T-helper 17 cell (primary cell): ENCODE data around the gene MTHFS. TPM values are rescaled to one million over a fixed set of nuclear protein-coding genes. Genes with fewer than 3 reads are reported as not detected.

Experiments used
- ATAC-seq: fragments of 150-1000 bp; cut with Tn5 transposase; 2 replicates; pipeline ENCODE4 v1.10.0; 2021; ENCODE audit warnings: mild to moderate bottlenecking, moderate library complexity
- DNase-seq, 3 donors: peaks; one replicate each; pipeline versions ENCODE4 v3.0.0 to v3.0.0-alpha.2; 2020 to 2021
- H3K9me3 ChIP-seq: one replicate; pipeline ENCODE4 v1.7.0; 2013; ENCODE audit warnings: low read length, mild to moderate bottlenecking; ENCODE audit not compliant: control insufficient read depth, poor library complexity, severe bottlenecking
- H3K27ac Mint-ChIP-seq: one replicate; pipeline ENCODE4 v1.8.0; 2022; ENCODE audit warnings: mild to moderate bottlenecking, moderate library complexity, mixed read lengths
- H3K27me3 Mint-ChIP-seq: one replicate; pipeline ENCODE4 v1.8.0; 2022; ENCODE audit warnings: mixed read lengths
- H3K36me3 Mint-ChIP-seq: one replicate; pipeline ENCODE4 v1.8.0; 2022; ENCODE audit warnings: low read depth, mixed read lengths
- H3K4me1 Mint-ChIP-seq: one replicate; pipeline ENCODE4 v1.8.0; 2022; ENCODE audit warnings: mild to moderate bottlenecking, mixed read lengths
- H3K4me3 Mint-ChIP-seq: one replicate; pipeline ENCODE4 v1.8.0; 2022; ENCODE audit warnings: mild to moderate bottlenecking, moderate library complexity, mixed read lengths
- total RNA-seq, 4 donors: library from RNA in 2 of 4; stranded (reverse) in 2 of 4; gene quantifications; one replicate each; pipeline ENCODE4 v1.2.3 and lab custom pipeline; 2022 to 2026

Gene MTHFS
- total RNA-seq, 2 donors from 2014 or later = 14.3 to 17.1 TPM

DNA sequence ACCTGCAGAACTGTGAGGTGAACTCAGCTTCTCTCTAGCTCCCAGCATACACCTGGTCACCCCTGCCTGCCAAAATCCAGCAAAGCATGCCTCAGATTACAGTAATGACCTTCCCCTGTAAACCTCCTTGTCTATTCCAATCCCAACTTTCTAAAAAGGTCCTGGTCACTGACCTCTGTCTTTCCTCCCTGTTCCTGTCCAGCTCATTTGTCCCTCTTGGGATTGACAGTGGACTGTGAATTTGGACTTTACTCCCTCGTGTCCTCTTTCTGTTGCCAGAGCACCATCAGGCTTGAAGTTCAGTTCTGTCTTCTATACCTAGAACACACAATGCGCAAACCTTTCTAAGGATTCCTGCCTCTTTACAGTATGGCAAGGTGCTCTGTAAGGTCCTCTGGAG, 50.3 kb downstream of the MTHFS start:
- H3K4me3 Mint-ChIP-seq = no peak overlapping the region
- H3K27ac Mint-ChIP-seq = peak overlapping the region; percentile 70
- H3K27me3 Mint-ChIP-seq = no peaks in the 10 kb centered on the region
- H3K9me3 ChIP-seq = no peaks in the 10 kb centered on the region
- no peak for DNase-seq
- ATAC-seq = no peak
- peaks cover 40% of the 10 kb centered on the region for H3K4me1 Mint-ChIP-seq
- H3K36me3 Mint-ChIP-seq = peaks cover 27% of the 10 kb centered on the region

- Mint-ChIP-seq H3K27ac (no peak overlapping the region), H3K27me3 (no peaks in the 10 kb centered on the region), H3K4me3 (no peak overlapping the region), H3K36me3 (peaks cover 21% of the 10 kb centered on the region), H3K4me1 (peaks cover 26% of the 10 kb centered on the region)
- H3K9me3 ChIP-seq = no peaks in the 10 kb centered on the region
- DNase-seq (no peak), ATAC-seq (no peak)
Observed at GRCh38 chr15:79844221-79844620, 52.6 kb downstream of the MTHFS start.

DNA sequence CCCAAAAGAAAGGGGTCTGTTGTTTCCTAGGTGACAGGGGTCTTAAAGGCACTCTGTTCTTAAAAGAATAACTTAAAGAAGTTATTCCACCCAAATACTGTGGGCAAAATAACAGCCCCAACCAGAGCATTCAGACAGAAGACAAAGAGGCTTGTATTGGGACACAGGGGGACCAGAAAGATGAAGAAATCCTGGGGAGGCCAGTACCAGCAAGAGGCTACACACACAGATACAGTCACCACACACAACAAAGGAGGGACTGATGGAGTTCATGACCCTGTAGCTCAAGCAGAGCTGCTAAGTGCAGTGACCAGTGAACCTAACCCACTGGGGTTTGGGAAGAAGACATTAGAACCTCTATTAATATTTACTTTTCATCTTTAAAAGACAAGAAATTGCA, 59.0 kb downstream of the MTHFS start:
- ATAC-seq (no peak), DNase-seq (no peak)
- Mint-ChIP-seq H3K27ac (no peak overlapping the region), H3K27me3 (no peaks in the 10 kb centered on the region), H3K36me3 (peaks cover 9% of the 10 kb centered on the region), H3K4me3 (no peak overlapping the region), H3K4me1 (peaks cover 9% of the 10 kb centered on the region)
- H3K9me3 ChIP-seq = no peaks in the 10 kb centered on the region

DNA sequence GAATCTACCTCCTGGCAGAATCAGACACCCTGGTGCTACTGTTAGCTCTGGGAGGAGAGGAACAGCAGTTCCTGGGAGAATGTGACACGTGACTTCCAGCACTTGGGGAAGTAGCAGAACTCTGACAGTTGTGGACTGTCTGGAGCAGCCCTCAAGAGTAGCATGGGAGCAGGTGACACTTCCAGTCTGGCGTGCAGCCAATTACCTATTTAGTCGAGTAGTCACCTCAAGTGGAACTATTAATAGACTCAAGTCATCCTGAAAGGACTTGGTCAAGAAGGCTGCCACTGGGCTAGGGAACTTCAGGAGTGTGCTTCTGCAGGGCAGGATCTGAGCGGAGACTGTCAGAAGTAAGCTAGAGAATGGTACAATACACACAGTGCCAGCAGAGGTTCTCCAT, 62.3 kb downstream of the MTHFS start:
- Mint-ChIP-seq H3K4me1 (peaks cover 2% of the 10 kb centered on the region), H3K36me3 (peaks cover 4% of the 10 kb centered on the region), H3K4me3 (no peak overlapping the region), H3K27ac (no peak overlapping the region), H3K27me3 (no peaks in the 10 kb centered on the region)
- DNase-seq (no peak), ATAC-seq (no peak)
- H3K9me3 ChIP-seq = no peaks in the 10 kb centered on the region

DNA sequence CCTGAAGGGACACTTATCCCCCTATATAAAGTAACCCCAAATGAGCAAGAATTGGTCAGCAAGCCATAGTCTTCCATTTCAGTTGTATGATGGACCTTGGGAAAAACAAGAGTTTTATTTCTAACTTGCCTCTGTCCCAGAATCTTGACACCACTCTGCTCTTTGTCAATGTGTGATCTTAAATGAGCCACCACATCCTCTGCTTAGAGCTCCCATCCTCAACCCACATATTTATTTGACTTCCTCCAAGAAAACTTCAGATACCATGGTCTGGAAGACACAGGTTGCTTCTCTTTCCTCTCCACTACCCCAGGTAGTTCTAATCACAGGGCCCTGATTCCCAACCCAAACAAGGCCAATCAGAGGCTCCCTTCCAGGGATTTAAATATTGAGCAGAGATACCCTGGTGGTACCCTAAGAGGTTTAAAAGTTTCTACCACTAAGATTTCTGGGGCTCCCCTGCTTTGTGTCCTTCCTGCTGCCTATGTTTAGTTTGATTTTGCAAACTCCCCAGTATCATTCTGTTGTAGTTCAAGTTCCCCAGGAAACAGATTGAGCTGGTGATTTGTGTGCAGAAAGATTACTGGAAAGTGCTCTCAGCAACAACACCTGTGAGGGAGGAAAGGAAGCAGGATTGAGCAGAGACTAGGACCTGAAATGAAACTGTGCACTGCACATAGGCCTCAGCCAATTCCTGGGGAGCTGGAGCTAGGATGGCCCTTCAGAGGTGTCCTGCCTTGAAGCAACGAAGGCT, 64.3 kb downstream of the MTHFS start:
- Mint-ChIP-seq H3K36me3 (peaks cover 6% of the 10 kb centered on the region), H3K4me1 (peaks cover 2% of the 10 kb centered on the region), H3K27ac (no peak overlapping the region), H3K27me3 (no peaks in the 10 kb centered on the region), H3K4me3 (no peak overlapping the region)
- no peaks in the 10 kb centered on the region for H3K9me3 ChIP-seq
- ATAC-seq = no peak
- DNase-seq = no peak

DNA sequence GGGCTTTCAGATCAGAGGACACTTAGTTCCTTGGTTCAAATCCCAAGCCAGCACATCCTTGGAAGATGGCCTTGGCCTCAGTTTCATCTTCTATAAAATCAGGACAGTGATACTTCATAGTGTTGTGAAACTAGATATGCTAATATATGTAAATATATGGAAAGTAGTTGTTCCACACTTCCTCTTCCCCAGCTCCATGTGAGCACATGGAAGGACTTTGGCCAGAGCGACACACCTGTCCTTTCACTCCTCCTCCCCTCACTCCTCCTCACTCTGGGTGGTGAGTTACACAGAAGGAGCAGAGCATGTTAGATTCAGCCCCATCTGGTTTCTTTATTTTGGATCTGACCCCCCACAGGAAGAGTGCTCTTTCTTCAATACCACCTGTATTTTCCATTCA, 65.2 kb downstream of the MTHFS start:
- ATAC-seq = no peak
- H3K9me3 ChIP-seq = no peaks in the 10 kb centered on the region
- Mint-ChIP-seq H3K36me3 (peaks cover 6% of the 10 kb centered on the region), H3K27ac (no peak overlapping the region), H3K4me1 (peaks cover 2% of the 10 kb centered on the region), H3K4me3 (no peak overlapping the region), H3K27me3 (no peaks in the 10 kb centered on the region)
- DNase-seq = no peak

DNA sequence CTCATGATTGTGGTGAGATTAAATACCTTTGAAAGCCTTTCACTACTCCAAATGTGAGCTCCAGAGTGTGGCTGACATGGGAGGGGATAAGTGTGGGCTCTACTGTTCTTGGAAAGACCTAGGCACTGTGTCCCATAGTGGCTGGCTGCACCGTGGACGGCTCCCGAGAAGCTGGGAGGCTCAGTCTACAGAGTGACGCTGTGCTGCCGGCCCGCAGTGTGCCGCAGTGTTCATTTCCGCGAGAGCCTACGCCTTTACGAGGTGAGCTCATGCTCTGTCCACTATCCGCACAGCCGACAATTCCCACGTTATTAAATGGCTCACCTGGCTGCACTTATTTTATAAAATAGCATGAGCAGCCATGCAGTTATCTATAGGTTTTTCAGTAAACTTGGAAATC, 66.9 kb downstream of the MTHFS start:
- Mint-ChIP-seq H3K36me3 (peaks cover 12% of the 10 kb centered on the region), H3K27me3 (no peaks in the 10 kb centered on the region)
- ATAC-seq = no peak

GRCh38 chr15:79828447-79828846, 68.4 kb downstream of the MTHFS start:
- H3K4me3 Mint-ChIP-seq = no peak overlapping the region
- H3K27ac Mint-ChIP-seq = no peak overlapping the region
- ATAC-seq = no peak
- H3K36me3 Mint-ChIP-seq = peaks cover 10% of the 10 kb centered on the region
- no peaks in the 10 kb centered on the region for H3K9me3 ChIP-seq
- H3K4me1 Mint-ChIP-seq = peaks cover 6% of the 10 kb centered on the region
- H3K27me3 Mint-ChIP-seq = no peaks in the 10 kb centered on the region
- no peak for DNase-seq

More for the DNA sequence above, 66.9 kb downstream of the MTHFS start:
- no peak for DNase-seq
- Mint-ChIP-seq H3K4me1 (peaks cover 6% of the 10 kb centered on the region), H3K4me3 (no peak overlapping the region), H3K27ac (no peak overlapping the region)
- no peaks in the 10 kb centered on the region for H3K9me3 ChIP-seq

GRCh38 chr15:79826800-79827199, 70.0 kb downstream of the MTHFS start:
- Mint-ChIP-seq H3K4me3 (no peak overlapping the region), H3K27me3 (no peaks in the 10 kb centered on the region), H3K27ac (no peak overlapping the region), H3K36me3 (peaks cover 10% of the 10 kb centered on the region), H3K4me1 (peaks cover 6% of the 10 kb centered on the region)
- ATAC-seq = no peak
- H3K9me3 ChIP-seq = no peaks in the 10 kb centered on the region
- DNase-seq = no peak

- Mint-ChIP-seq H3K27ac (no peak overlapping the region), H3K36me3 (peaks cover 12% of the 10 kb centered on the region), H3K4me1 (peaks cover 6% of the 10 kb centered on the region), H3K27me3 (no peaks in the 10 kb centered on the region), H3K4me3 (no peak overlapping the region)
- no peak for DNase-seq
- no peaks in the 10 kb centered on the region for H3K9me3 ChIP-seq
- ATAC-seq = no peak
Observed at GRCh38 chr15:79824136-79824701, 72.6 kb downstream of the MTHFS start.

DNA sequence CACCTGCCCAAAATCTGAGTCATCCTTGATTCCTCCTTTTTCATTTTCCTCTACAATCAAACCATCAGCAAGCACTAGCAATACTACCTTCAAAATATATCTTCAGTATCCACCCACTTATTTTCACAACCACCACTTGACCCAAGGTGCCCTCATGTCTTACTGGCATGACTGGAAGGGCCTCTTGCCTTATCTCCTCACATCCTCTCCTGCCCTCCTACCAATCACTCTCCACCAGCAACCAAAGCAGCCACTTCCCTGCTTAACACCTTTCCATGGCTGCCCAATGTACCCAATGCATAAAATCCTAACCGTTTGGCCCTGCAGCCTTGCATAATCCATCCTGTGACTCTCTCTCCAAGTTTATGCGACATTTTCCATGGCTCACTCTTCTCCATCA, 76.0 kb downstream of the MTHFS start:
- H3K4me1 Mint-ChIP-seq = peaks cover 6% of the 10 kb centered on the region
- no peak overlapping the region for H3K27ac Mint-ChIP-seq
- H3K27me3 Mint-ChIP-seq = no peaks in the 10 kb centered on the region
- no peak for DNase-seq
- H3K9me3 ChIP-seq = peaks cover 3% of the 10 kb centered on the region
- no peak overlapping the region for H3K4me3 Mint-ChIP-seq
- no peak for ATAC-seq
- peaks cover 4% of the 10 kb centered on the region for H3K36me3 Mint-ChIP-seq

DNA sequence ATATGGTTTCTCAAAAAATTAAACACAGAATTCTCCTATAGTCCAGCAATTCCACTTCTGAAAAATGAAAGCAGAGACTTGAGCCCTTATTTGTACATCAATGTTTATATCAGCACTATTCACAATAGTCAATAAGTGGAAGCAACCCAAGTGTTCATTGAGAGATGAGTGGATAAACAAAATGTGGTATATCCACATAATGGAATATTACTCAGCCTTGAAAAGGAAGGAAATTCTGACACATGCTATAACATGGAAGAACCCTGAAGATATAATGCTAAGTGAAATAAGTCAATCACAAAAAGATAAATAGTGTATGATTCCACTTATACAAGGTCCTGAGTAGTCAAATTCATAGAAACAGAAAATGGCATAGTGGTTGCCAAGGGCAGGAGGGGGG, 76.6 kb downstream of the MTHFS start:
- H3K27me3 Mint-ChIP-seq = no peaks in the 10 kb centered on the region
- peaks cover 3% of the 10 kb centered on the region for H3K9me3 ChIP-seq
- ATAC-seq = no peak
- DNase-seq = no peak
- H3K27ac Mint-ChIP-seq = no peak overlapping the region
- no peak overlapping the region for H3K4me3 Mint-ChIP-seq
- H3K36me3 Mint-ChIP-seq = peaks cover 4% of the 10 kb centered on the region
- peaks cover 6% of the 10 kb centered on the region for H3K4me1 Mint-ChIP-seq

GRCh38 chr15:79816571-79816970, 80.2 kb downstream of the MTHFS start:
- peaks cover 3% of the 10 kb centered on the region for H3K9me3 ChIP-seq
- no peak overlapping the region for H3K4me3 Mint-ChIP-seq
- no peak for DNase-seq
- ATAC-seq = no peak
- no peaks in the 10 kb centered on the region for H3K27me3 Mint-ChIP-seq
- peaks cover 4% of the 10 kb centered on the region for H3K4me1 Mint-ChIP-seq
- no peak overlapping the region for H3K27ac Mint-ChIP-seq
- peaks cover 2% of the 10 kb centered on the region for H3K36me3 Mint-ChIP-seq

GRCh38 chr15:79815468-79815867, 81.3 kb downstream of the MTHFS start:
- H3K27me3 Mint-ChIP-seq = no peaks in the 10 kb centered on the region
- H3K4me1 Mint-ChIP-seq = peaks cover 4% of the 10 kb centered on the region
- no peak overlapping the region for H3K27ac Mint-ChIP-seq
- no peak overlapping the region for H3K4me3 Mint-ChIP-seq
- peaks cover 3% of the 10 kb centered on the region for H3K9me3 ChIP-seq
- no peaks in the 10 kb centered on the region for H3K36me3 Mint-ChIP-seq
- DNase-seq (no peak), ATAC-seq (no peak)
